Activated T-cell treated with anti-CD3 and anti-CD28 coated beads, Interleukin-2, amount 50 U/mL, for 1 hour (primary cell): Measurements from ENCODE around the gene RRP1.

Experiments used
- DNase-seq: peaks from one replicate; pipeline ENCODE4 v3.0.0-alpha.2; 2020

Gene RRP1

DNA sequence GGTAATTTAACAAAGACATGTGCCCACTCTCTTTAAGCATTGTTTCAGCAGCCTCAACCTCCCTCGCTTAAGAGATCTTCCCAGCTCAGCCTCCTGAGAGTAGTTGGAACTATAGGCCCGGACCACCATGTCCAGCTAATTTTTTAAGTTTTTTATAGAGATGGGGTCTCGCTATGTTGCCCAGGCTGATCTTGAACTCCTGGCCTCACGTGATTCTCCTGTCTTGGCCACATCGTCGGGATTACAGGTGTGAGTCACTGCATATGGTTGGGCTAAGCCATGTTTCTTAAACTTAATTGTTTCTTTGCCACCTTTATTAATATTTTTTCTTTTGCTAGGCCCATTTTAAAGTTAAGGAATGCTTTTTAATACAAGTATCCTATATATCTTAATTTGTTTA, 57.1 kb downstream of the RRP1 start:
- DNase-seq = no peak

DNA sequence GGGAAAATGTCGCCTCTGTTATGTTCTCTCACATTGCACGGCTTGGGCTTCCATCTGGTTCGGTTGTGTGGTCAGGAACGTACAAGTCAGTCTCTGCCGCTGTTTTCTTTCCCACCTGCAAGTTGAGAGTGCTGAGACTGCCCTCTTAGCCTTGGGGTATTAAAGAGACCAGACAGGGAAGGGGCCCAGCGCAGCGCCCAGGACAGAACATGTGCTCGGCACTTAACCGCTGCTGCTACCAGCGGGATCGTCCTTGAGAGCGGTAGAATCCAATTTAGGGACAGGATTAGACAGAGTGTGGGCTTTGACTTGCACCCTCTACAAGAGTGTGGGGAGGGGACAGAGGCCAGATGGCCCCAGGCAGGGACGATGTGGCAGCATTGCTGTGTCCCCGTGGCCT, 57.9 kb downstream of the RRP1 start:
- no peak for DNase-seq

GRCh38 chr21:43848771-43849170, 59.4 kb downstream of the RRP1 start:
- no peak for DNase-seq

- DNase-seq = no peak
Measured at GRCh38 chr21:43849532-43850299, 60.3 kb downstream of the RRP1 start.

DNA sequence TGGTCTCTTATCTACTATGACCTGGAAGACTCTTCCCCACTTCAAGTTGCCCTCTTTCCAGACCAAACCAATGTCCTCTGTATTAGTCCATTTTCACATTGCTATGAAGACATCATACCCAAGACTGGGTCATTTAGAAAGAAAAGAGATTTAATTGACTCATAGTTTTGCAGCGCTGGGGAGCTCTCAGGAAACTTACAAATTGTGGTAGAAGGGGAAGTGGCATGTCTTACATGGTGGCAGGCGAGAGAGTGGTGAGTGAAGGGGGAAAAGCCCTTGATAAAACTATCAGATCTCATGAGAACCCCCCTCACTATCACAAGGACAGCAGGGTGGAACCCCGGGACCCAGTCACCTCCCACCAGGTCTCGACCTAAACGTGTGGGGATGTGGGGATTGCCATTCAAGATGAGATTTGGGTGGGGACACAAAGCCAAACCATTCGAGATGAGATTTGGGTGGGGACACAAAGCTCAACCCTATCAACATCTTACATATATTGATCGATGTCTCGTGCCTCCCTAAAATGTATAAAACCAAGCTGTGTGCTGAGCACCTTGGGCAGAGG, 61.4 kb downstream of the RRP1 start:
- no peak for DNase-seq

DNA sequence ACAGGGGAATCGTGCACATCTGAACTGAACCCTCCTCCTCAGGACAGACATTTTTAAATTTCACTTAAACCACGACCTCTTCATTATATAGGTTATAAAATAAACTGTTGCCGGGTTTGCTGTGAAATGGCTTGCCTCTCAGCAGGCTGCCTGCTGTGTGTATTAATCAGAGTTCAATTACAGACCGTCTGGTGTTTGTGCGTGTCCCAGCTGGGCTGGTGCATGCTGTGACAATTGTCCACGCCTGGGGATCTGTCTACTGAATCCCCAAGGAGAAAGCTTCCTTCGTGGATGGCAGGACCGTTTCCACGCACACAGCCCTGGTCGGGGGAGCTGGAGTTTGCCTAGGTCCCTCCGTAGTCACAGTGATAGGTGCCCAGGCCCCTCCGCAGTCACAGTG, 62.2 kb downstream of the RRP1 start:
- no peak for DNase-seq

DNA sequence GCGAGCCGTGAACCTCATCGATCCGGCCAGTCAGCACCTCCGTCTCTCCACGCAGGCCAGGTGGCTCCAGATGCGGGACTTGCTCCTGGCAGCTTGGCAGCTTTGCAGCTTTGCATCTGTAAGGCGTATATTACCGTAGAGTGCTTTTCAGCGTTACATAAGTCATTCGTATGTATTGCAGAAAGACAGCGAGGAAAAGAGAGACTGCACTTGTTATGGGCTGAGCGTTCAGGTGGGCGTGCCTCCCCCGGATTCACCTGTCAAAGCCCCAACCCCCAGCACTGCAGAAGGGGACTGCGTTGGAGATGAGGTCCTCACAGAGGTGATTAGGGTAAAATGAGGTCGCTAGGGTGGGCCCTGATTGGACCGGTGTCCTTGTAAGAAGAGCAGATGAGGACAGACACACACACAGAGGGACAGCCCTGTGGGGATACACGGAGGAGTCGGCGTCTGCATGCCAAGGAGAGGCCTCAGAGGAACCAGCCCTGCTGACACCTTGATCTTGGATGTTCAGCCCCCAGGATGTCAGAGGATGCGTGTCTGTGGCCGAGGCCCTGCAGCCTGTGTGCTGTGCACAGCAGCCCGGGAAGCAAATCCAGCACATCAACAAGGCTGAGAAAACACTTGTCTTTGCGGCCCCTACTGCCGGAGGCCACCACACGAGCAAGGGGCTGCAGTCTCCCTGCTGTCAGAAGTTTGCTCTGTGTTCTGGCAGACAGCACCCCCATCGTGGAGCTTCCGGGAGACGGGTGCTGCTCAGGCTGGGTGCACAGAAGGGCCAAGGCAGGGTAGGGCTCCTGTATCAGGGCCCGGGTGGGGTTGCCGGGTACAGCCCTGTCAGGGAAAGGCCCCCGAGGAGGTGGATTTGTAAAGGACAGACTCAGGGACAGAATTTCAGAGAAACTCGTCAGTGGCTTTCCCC, 64.7 kb downstream of the RRP1 start:
- no peak for DNase-seq
